ENCODE results near the gene PKNOX2.

- TF ChIP-seq CTCF (IDR thresholded peaks at IDR 0.05) (no peak), POLR2A (IDR thresholded peaks at IDR 0.05) (no peak), POLR2AphosphoS5 (IDR thresholded peaks at IDR 0.05) (no peak), EP300 (IDR thresholded peaks at IDR 0.05) (no peak)
Measured at GRCh38 chr11:125274309-125274708, 109.8 kb downstream of the PKNOX2 start.

Measured in suprapubic skin (tissue), 4 donors.